CD4-positive, alpha-beta T cell (primary cell): Measurements from ENCODE around the gene REXO4. TPM values are rescaled to one million over a fixed set of nuclear protein-coding genes. Genes with fewer than 3 reads are reported as not detected.

ENCODE experiments used
- ATAC-seq: fragments of 200-7000 bp; cut with Tn5 transposase; one replicate; pipeline ENCODE4 v1.10.0; 2022; ENCODE audit warnings: mild to moderate bottlenecking; ENCODE audit not compliant: poor library complexity
- CTCF ChIA-PET: fragments of 350-600 bp; sonication (Branson Sonifier 250); formaldehyde crosslinking; loops from one replicate; lab custom pipeline; 2021; ENCODE audit warnings: antibody characterized with exemption, inconsistent platforms; lab: Charles Lee
- POLR2A ChIA-PET: fragments of 350-600 bp; sonication (Branson Sonifier 250); formaldehyde crosslinking; loops from one replicate; lab custom pipeline; 2021; ENCODE audit warnings: antibody characterized with exemption, inconsistent platforms; lab: Charles Lee
- DNase-seq, 14 experiments: peaks; one replicate each; pipeline ENCODE4 v3.0.0-alpha.2; 2013 to 2020; ENCODE audit warnings: mixed read lengths in 2 of 14
- H3K27ac ChIP-seq, 2 donors: one replicate each; pipeline versions ENCODE4 v1.5.1 to v1.7.0; 2013; ENCODE audit warnings: low read length in 2 of 2, low read depth in 1 of 2, mild to moderate bottlenecking in 1 of 2
- H3K27me3 ChIP-seq, 2 experiments: 1 replicate in 1 of 2; 2 replicates in 1 of 2; pipeline versions ENCODE4 v1.6.1 to v1.7.0; 2013; ENCODE audit warnings: low read length in 2 of 2, control low read depth in 1 of 2, mild to moderate bottlenecking in 1 of 2, moderate library complexity in 1 of 2; ENCODE audit not compliant: insufficient read depth in 2 of 2, control insufficient read depth in 1 of 2
- H3K36me3 ChIP-seq: one replicate; pipeline ENCODE4 v1.6.1; 2013; ENCODE audit warnings: low read length, control low read depth; ENCODE audit not compliant: insufficient read depth
- H3K4me1 ChIP-seq: one replicate; pipeline ENCODE4 v1.6.1; 2013; ENCODE audit warnings: low read length, control low read depth; ENCODE audit not compliant: insufficient read depth
- H3K4me3 ChIP-seq: one replicate; pipeline ENCODE4 v1.5.1; 2013; ENCODE audit warnings: mild to moderate bottlenecking, low read length, moderate library complexity
- H3K9me3 ChIP-seq, 2 experiments: 1 replicate in 1 of 2; 2 replicates in 1 of 2; pipeline versions ENCODE4 v1.6.1 to v1.7.0; 2013; ENCODE audit warnings: low read length in 2 of 2, mild to moderate bottlenecking in 2 of 2, control low read depth in 1 of 2, moderate library complexity in 1 of 2; ENCODE audit not compliant: control insufficient read depth in 1 of 2, insufficient read depth in 1 of 2
- H3K27ac Mint-ChIP-seq: one replicate; pipeline ENCODE4 v1.8.0; 2020; ENCODE audit warnings: mixed read lengths
- H3K27me3 Mint-ChIP-seq: one replicate; pipeline ENCODE4 v1.8.0; 2021; ENCODE audit warnings: mixed read lengths
- H3K36me3 Mint-ChIP-seq: one replicate; pipeline ENCODE4 v1.8.0; 2021; ENCODE audit warnings: low read depth, mixed read lengths
- H3K4me1 Mint-ChIP-seq: one replicate; pipeline ENCODE4 v1.8.0; 2021; ENCODE audit warnings: low read depth, mixed read lengths
- H3K4me3 Mint-ChIP-seq: one replicate; pipeline ENCODE4 v1.8.0; 2020; ENCODE audit warnings: mild to moderate bottlenecking, mixed read lengths
- H3K9me3 Mint-ChIP-seq: one replicate; pipeline ENCODE4 v1.8.0; 2020; ENCODE audit warnings: mixed read lengths
- intact Hi-C, 2 experiments: fragments of 100-400 bp; cut with DNase I in 1 of 2; cut with micrococcal nuclease in 1 of 2; formaldehyde crosslinking; loops; one replicate each; pipeline versions ENCODE4 v1.15.1 to v1.9.0; 2023 to 2025; cut with DNase I, micrococcal nuclease
- total RNA-seq, 174 experiments: library from RNA in 2 of 174; stranded (reverse) in 2 of 174; gene quantifications; one replicate each; pipeline ENCODE4 v1.2.3 and lab custom pipeline; 2021 to 2026
- TF ChIP-seq, protein P1 (sequence below): fragments of 200-600 bp; IDR thresholded peaks from one replicate; pipeline ENCODE4 v1.8.0; 2022; ENCODE audit warnings: antibody characterized with exemption, mild to moderate bottlenecking

The REXO4 gene
- total RNA-seq, 2 experiments from 2014 or later: 17.3 to 18.5 TPM

DNA sequence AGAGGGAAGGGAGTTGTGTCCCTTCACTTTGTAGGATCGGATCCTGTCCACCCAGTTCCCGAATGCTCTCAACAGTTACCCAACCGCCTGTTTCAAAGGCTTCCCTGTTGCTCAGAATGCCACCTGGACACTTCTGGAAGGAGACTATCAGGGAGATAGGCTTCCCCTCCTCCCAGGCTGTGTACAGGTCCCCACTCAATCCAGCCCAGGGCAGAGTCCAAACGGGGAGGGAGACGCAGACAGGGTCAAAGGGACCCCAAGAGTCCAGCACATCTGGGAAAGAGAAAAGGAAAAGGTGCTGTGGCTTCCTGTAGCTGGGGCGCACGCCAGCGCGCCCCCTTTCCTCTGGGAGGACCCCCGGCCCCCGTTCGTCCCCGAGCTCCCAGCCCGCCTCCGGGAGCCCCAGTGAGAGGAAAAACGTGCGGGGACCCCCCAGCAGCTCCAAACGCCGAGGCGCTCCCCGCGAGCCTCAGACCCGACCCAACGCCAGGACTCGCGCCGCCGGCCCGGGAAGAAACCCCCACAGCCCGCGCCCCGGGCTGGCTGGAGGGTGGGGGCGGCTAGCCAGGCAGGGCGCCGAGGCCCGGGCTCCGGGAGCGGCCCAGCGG lies 42.6 kb downstream of the REXO4 start:
- H3K4me1 Mint-ChIP-seq: peaks cover 47% of the 10 kb centered on the region
- Histone ChIP-seq H3K27ac (peak overlapping the region; percentile 81 to 84), H3K4me1 (peaks cover 61% of the 10 kb centered on the region), H3K9me3 (no peaks in the 10 kb centered on the region), H3K27me3 (no peaks in the 10 kb centered on the region), H3K36me3 (peaks cover 13% of the 10 kb centered on the region), H3K4me3 (peak overlapping the region; percentile 73)
- DNase-seq (peak in 1 of 14 experiments; percentile 35), ATAC-seq (no peak)
- ChIA-PET CTCF (interaction anchor here (0.9 to 1.1 kb wide), 2 partner anchors 18 to 27 kb away, joined by 4 to 5 read pairs; partner anchors contain the start of genes MED22, RPL7A, SURF1 and SURF2), POLR2A (interaction anchor here (0.9 to 8.7 kb wide), 4 partner anchors 10 to 85 kb away, joined by 3 to 109 read pairs (median 11); partner anchors contain the start of genes CACFD1, MED22, RPL7A and SURF1)
- peaks cover 27% of the 10 kb centered on the region for H3K36me3 Mint-ChIP-seq
- peak overlapping the region; percentile 96 for H3K4me3 Mint-ChIP-seq
- no peaks in the 10 kb centered on the region for H3K9me3 Mint-ChIP-seq
- intact Hi-C loops: loop anchor here in 1 of 2 experiments (5.0 kb wide), 2 partner anchors 42 to 87 kb away; partner anchors contain the start of gene REXO4
- peak overlapping the region; percentile 98 for H3K27ac Mint-ChIP-seq
- TF ChIP-seq, protein P1, sequence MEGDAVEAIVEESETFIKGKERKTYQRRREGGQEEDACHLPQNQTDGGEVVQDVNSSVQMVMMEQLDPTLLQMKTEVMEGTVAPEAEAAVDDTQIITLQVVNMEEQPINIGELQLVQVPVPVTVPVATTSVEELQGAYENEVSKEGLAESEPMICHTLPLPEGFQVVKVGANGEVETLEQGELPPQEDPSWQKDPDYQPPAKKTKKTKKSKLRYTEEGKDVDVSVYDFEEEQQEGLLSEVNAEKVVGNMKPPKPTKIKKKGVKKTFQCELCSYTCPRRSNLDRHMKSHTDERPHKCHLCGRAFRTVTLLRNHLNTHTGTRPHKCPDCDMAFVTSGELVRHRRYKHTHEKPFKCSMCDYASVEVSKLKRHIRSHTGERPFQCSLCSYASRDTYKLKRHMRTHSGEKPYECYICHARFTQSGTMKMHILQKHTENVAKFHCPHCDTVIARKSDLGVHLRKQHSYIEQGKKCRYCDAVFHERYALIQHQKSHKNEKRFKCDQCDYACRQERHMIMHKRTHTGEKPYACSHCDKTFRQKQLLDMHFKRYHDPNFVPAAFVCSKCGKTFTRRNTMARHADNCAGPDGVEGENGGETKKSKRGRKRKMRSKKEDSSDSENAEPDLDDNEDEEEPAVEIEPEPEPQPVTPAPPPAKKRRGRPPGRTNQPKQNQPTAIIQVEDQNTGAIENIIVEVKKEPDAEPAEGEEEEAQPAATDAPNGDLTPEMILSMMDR: no peak
- no peaks in the 10 kb centered on the region for H3K27me3 Mint-ChIP-seq

GRCh38 chr9:133374612-133375115 lies 43.1 kb downstream of the REXO4 start:
- H3K4me1 Mint-ChIP-seq: peaks cover 53% of the 10 kb centered on the region
- POLR2A ChIA-PET: interaction anchor here (0.7 to 8.7 kb wide), 5 partner anchors 10 to 85 kb away, joined by 3 to 109 read pairs (median 3); partner anchors contain the start of genes CACFD1, MED22, RPL7A and SURF1
- peak overlapping the region; percentile 98 for H3K27ac Mint-ChIP-seq

DNA sequence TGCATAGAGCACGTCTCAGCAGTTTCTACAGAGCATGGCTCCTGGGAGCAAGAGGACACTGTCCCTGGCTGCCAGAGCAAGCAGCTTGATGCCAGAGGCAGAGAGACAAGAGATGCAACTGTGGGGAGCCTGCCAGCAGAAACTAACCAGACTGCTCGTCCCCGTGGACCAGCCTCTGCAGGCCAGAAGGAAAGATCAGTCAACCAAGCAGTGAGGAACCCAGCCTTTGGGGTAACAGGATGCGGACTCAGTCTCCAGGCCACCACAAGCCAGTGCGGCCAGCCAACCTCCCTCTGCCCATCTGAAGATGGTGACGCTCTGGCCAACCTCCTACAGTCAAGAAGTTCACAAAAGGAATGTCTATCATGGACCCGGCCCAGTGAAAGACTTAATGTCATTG lies 45.7 kb downstream of the REXO4 start:
- Histone ChIP-seq H3K9me3 (no peaks in the 10 kb centered on the region), H3K4me3 (peak overlapping the region; percentile 40), H3K27me3 (no peaks in the 10 kb centered on the region), H3K27ac (peak overlapping the region; percentile 79 to 88), H3K36me3 (peaks cover 34% of the 10 kb centered on the region), H3K4me1 (peaks cover 92% of the 10 kb centered on the region)
- peak overlapping the region; percentile 72 for H3K4me3 Mint-ChIP-seq
- ATAC-seq (no peak), DNase-seq (no peak)
- H3K9me3 Mint-ChIP-seq: no peaks in the 10 kb centered on the region
- peaks cover 46% of the 10 kb centered on the region for H3K36me3 Mint-ChIP-seq
- intact Hi-C loops: no loop called here
- peak overlapping the region; percentile 94 for H3K27ac Mint-ChIP-seq
- TF ChIP-seq, protein P1: no peak
- ChIA-PET POLR2A (interaction anchor here (0.6 to 8.7 kb wide), 6 partner anchors 9 to 32 kb away, joined by 3 to 109 read pairs (median 8); partner anchors contain the start of genes MED22, RPL7A, SURF1 and SURF2), CTCF (interaction anchor here (1.3 to 1.8 kb wide), 3 partner anchors 21 to 186 kb away, joined by 6 to 11 read pairs (median 9); partner anchors contain the start of genes MED22 and RPL7A)
- peaks cover 70% of the 10 kb centered on the region for H3K4me1 Mint-ChIP-seq
- H3K27me3 Mint-ChIP-seq: no peaks in the 10 kb centered on the region

More at GRCh38 chr9:133374612-133375115, 43.1 kb downstream of the REXO4 start:
- peak overlapping the region; percentile 96 for H3K4me3 Mint-ChIP-seq
- no peaks in the 10 kb centered on the region for H3K27me3 Mint-ChIP-seq
- TF ChIP-seq, protein P1: no peak
- peaks cover 18% of the 10 kb centered on the region for H3K36me3 ChIP-seq
- H3K27ac ChIP-seq: peak overlapping the region; percentile 81 to 84
- DNase-seq (peak in 4 of 14 experiments; percentile 44 to 69 (median 58)), ATAC-seq (peak; percentile 13)
- peak overlapping the region; percentile 73 for H3K4me3 ChIP-seq
- CTCF ChIA-PET: interaction anchor here (0.9 to 1.1 kb wide), 2 partner anchors 18 to 27 kb away, joined by 4 to 5 read pairs; partner anchors contain the start of genes MED22, RPL7A, SURF1 and SURF2
- peaks cover 31% of the 10 kb centered on the region for H3K36me3 Mint-ChIP-seq
- no peaks in the 10 kb centered on the region for H3K9me3 Mint-ChIP-seq
- H3K9me3 ChIP-seq: no peaks in the 10 kb centered on the region
- intact Hi-C loops: loop anchor here in 1 of 2 experiments (5.0 kb wide), 2 partner anchors 43 to 88 kb away; partner anchors contain the start of gene REXO4
- no peaks in the 10 kb centered on the region for H3K27me3 ChIP-seq
- H3K4me1 ChIP-seq: peaks cover 67% of the 10 kb centered on the region
